ENCODE data around the gene CCDC3. TPM values are rescaled to one million over a fixed set of nuclear protein-coding genes. Genes with fewer than 3 reads are reported as not detected.

The CCDC3 gene
- total RNA-seq, 2 experiments from 2014 or later = not detected

- ChIA-PET POLR2A (no interaction called here), CTCF (no interaction called here)
Observed at GRCh38 chr10:12969951-12970350, 31.6 kb downstream of the CCDC3 start.

GRCh38 chr10:12966067-12966466, 35.4 kb downstream of the CCDC3 start:
- CTCF ChIA-PET = no interaction called here
- POLR2A ChIA-PET = no interaction called here

- CTCF ChIA-PET = no interaction called here
- POLR2A ChIA-PET = no interaction called here
Observed at GRCh38 chr10:12965571-12965970, 35.9 kb downstream of the CCDC3 start.

DNA sequence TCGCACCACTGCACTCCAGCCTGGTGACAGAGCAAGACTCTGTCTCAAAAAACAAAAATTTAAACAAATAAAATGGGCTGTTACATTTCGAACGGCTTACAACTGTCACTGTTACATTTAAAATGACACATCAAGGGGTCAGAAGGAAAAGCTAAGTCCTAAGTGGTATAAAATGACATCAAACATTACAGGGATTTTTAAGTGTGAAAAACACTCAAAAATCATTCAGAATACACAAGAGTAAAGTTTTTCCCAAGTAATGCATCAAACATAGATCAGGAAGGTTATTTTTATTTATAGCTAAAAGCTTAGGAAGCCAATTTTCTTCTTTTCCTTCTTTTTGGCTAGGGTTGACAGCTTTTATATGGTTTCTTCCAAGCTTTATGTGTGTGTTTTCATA, 39.0 kb downstream of the CCDC3 start:
- CTCF ChIA-PET = no interaction called here
- POLR2A ChIA-PET = no interaction called here

DNA sequence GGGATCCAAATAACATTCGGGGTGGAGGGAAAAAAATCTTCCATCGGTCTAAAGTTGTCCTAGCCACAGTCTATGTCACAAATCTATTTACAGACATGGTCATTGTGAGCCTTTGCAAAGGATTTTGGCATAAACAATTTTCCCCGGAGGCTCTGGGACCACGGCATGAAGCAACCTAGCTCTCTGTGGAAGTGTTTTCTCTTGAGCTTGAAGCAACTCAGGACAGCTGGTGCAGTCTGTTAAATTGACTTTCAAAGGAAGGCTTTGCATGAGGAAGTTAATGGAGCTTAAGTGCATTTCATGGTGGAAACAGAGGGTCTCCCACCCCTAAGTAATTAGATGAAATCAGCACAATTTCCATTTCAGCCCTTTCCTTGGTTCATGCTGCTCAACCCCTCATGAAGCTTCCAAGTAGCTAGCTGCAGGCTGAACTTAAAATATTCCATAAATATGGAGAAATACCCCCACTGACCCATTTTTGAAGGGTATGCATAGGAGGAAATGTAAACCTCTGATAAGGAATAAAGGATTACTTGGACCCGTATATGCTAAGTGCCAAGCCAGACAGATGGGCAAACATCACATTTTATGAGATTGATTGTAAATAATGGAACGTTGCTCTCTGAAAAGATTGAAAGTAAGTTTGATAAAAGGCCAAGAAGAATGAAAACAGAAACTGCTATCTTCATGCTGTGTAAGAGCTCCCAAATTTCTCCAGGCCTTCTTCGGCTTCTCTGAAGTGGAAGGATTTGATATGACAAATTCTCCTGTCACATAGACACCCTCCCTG, 39.9 kb downstream of the CCDC3 start:
- POLR2A ChIA-PET = no interaction called here
- CTCF ChIA-PET = no interaction called here

GRCh38 chr10:12960941-12961340, 40.6 kb downstream of the CCDC3 start:
- CTCF ChIA-PET = no interaction called here
- POLR2A ChIA-PET = no interaction called here

- ChIA-PET POLR2A (no interaction called here), CTCF (no interaction called here)
Observed at GRCh38 chr10:12960334-12960898, 41.1 kb downstream of the CCDC3 start.

DNA sequence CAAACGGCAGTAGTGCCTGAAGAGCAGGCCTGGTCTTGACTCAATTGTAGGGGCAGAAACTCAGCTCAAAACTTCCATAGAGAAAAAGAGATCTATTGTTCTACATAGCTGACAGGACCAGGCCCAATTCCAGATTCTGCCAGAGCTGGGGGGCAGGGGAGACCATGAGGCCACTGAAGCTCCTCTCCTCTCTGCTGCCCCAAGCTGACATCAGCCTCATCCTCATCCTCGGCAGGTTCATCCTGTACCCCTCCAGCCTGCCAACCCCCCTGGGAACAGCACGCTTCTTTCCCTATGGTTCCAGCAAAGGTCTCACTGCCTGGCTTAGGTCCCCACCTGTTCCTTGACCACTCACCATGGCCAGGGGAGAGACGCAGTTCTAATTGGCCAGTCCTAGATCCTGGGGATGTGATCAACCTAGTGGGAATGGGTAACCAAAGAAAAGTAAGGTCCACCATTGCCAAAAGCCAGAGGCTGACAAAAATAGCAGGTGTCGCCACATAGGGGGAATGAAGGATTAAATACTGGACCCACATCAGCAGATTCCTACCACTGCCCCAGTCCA, 42.9 kb downstream of the CCDC3 start:
- POLR2A ChIA-PET = no interaction called here
- CTCF ChIA-PET = interaction anchor here (0.5 kb wide), 1 partner anchor 28 kb away, joined by 5 read pairs; no protein-coding TSS in a partner anchor

DNA sequence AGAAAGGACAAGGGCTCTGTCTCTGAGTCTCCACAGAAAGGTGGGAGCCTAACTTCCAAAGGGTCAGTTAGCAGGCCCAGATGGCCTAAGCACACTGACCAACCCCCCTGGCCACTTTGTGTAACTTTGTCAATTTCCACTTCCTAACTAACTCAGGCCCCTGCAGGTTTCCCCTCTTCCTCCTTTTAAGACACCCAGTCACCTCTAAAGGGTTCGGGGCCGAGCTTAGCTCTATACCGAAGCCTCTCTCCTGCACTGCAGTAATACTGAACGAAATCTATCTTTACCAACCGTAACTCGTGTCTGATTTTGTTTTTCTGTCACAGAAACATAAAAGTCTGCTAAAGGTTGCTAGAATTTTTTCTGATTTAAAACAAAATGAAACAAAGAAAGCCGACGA, 44.4 kb downstream of the CCDC3 start:
- CTCF ChIA-PET = no interaction called here
- POLR2A ChIA-PET = no interaction called here

GRCh38 chr10:12954866-12955265, 46.6 kb downstream of the CCDC3 start:
- CTCF ChIA-PET = no interaction called here
- POLR2A ChIA-PET = no interaction called here

- ChIA-PET CTCF (no interaction called here), POLR2A (no interaction called here)
Observed at GRCh38 chr10:12950583-12951128, 50.9 kb downstream of the CCDC3 start.

GRCh38 chr10:12949248-12949647, 52.3 kb downstream of the CCDC3 start:
- ChIA-PET POLR2A (no interaction called here), CTCF (no interaction called here)

DNA sequence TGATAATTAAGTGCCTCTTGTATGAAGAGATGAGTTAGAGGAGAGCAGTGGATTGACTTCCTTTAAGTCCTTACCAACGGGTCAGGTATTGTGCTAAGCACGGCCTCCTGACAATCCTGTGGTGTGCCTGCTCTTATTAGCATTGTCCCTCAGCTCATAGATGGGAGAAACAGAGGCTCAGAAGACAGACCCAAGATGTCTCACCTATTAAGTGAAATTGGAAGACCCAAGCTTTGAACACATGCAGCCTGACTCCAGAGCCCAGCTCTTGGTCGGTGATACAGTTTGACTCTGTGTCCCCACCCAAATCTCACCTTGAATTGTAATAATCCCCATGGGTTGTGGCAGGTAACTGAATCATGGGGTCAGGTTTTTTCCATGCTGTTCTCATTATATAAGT, 53.8 kb downstream of the CCDC3 start:
- POLR2A ChIA-PET = no interaction called here
- CTCF ChIA-PET = interaction anchor here (0.7 kb wide), 1 partner anchor 51 kb away, joined by 3 read pairs; no protein-coding TSS in a partner anchor

- ChIA-PET CTCF (no interaction called here), POLR2A (no interaction called here)
Observed at GRCh38 chr10:12946372-12946771, 55.1 kb downstream of the CCDC3 start.

GRCh38 chr10:12945690-12946359, 55.7 kb downstream of the CCDC3 start:
- CTCF ChIA-PET = no interaction called here
- POLR2A ChIA-PET = no interaction called here

GRCh38 chr10:12944931-12945330, 56.6 kb downstream of the CCDC3 start:
- POLR2A ChIA-PET = no interaction called here
- CTCF ChIA-PET = no interaction called here

- CTCF ChIA-PET = interaction anchor here (0.6 kb wide), 1 partner anchor 542 kb away, joined by 3 read pairs; no protein-coding TSS in a partner anchor
Observed at GRCh38 chr10:12943425-12943824, 58.1 kb downstream of the CCDC3 start.

GRCh38 chr10:12941966-12942365, 59.5 kb downstream of the CCDC3 start:
- ChIA-PET CTCF (no interaction called here), POLR2A (no interaction called here)

More at GRCh38 chr10:12943425-12943824, 58.1 kb downstream of the CCDC3 start:
- POLR2A ChIA-PET = no interaction called here

DNA sequence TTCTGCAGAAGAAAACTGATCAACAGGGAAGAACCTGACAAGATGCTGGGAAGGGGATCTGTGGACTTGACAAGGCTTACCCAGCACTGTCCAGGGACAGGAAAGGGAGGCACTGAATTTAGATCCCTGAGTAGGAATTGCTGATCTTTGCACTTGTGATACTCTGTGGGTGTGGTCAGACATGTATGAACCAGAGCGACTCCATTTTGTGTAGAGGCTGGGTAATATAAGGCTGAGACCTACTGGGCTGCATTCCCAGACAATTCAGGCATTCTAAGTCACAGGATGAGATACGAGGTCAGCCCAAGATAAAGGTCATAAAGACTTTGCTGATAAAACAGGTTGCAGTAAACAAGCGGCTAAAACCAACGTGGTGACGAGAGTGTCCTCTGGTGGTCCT, 60.7 kb downstream of the CCDC3 start:
- POLR2A ChIA-PET = no interaction called here

GRCh38 chr10:12938271-12938670, 63.2 kb downstream of the CCDC3 start:
- CTCF ChIA-PET = no interaction called here
- POLR2A ChIA-PET = no interaction called here

More for the DNA sequence above, 60.7 kb downstream of the CCDC3 start:
- CTCF ChIA-PET = no interaction called here

GRCh38 chr10:12937527-12937926, 64.0 kb downstream of the CCDC3 start:
- ChIA-PET POLR2A (no interaction called here), CTCF (no interaction called here)

All from activated CD8-positive, alpha-beta memory T cell treated with anti-CD3 and anti-CD28 coated beads for 36 hours (primary cell).